Loucy (cell line): ENCODE data around the gene RPS18.

Source experiments
- EZH2phosphoT487 ChIP-seq: fragments of 200-600 bp; IDR thresholded peaks from 2 replicates; pipeline ENCODE4 v1.6.1; 2018; ENCODE audit warnings: antibody characterized with exemption, mild to moderate bottlenecking, moderate library complexity, borderline replicate concordance
- TF ChIP-seq, protein P1 (sequence below): fragments of 200-600 bp; sonication (generic); conservative IDR thresholded peaks from 2 replicates; pipeline ENCODE4 v1.5.1; 2014; ENCODE audit warnings: mild to moderate bottlenecking, antibody characterized with exemption, low read length

DNA sequence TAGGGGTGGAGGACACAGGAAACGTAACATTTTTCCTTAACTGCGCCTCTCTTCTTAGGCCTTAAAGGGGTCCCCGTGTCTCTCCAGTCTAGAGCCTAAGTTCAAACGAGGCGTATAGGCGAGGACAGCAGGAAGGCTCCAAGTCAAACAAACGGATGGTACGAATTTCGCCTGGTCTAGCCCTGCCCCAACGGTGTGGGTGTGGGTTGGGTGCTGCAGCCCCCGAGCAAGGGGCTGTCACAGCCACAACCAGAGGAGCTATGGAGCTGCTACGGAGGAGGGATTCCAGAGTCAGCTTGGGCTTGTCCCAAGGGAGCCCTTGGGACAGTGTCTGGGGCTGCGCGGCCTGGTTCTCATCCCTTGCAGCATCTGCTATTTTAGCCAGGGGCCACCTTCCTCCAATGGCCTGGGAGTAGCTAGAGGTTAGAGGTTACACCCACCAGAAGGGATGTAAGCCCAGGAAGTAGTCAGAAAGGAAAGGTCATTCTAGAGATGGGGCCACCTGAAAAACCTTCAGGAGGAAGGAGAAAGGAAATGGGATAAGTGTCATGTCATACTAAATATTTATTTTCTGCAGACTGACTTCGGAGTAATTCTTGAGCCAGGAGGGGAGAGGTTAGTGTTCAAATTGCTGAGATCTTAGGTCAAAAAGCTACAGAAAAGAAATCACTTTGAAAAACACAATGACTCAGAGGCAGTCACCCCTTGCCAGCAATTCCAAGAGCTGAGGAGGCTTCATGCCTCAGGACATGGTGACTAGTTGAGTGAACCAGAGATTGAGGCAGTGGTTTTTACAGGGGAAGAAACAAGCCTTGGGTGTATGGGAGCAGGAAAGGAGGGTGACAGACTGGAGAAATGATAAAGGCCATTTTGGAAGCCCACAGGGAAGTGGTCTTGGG lies 21.9 kb upstream of the RPS18 start:
- TF ChIP-seq, protein P1, sequence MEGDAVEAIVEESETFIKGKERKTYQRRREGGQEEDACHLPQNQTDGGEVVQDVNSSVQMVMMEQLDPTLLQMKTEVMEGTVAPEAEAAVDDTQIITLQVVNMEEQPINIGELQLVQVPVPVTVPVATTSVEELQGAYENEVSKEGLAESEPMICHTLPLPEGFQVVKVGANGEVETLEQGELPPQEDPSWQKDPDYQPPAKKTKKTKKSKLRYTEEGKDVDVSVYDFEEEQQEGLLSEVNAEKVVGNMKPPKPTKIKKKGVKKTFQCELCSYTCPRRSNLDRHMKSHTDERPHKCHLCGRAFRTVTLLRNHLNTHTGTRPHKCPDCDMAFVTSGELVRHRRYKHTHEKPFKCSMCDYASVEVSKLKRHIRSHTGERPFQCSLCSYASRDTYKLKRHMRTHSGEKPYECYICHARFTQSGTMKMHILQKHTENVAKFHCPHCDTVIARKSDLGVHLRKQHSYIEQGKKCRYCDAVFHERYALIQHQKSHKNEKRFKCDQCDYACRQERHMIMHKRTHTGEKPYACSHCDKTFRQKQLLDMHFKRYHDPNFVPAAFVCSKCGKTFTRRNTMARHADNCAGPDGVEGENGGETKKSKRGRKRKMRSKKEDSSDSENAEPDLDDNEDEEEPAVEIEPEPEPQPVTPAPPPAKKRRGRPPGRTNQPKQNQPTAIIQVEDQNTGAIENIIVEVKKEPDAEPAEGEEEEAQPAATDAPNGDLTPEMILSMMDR: no peak
- TF ChIP-seq EZH2phosphoT487: no peak
